Measurements from ENCODE around the gene LYZ. TPM values are rescaled to one million over a fixed set of nuclear protein-coding genes. Genes with fewer than 3 reads are reported as not detected.
A peak's percentile ranks its signal among the peaks of the same experiment; 100 is the strongest.

Gene LYZ
- polyA plus RNA-seq, 12 donors, result 11.7 to 234 (median 22.2) TPM; not detected in 1

DNA sequence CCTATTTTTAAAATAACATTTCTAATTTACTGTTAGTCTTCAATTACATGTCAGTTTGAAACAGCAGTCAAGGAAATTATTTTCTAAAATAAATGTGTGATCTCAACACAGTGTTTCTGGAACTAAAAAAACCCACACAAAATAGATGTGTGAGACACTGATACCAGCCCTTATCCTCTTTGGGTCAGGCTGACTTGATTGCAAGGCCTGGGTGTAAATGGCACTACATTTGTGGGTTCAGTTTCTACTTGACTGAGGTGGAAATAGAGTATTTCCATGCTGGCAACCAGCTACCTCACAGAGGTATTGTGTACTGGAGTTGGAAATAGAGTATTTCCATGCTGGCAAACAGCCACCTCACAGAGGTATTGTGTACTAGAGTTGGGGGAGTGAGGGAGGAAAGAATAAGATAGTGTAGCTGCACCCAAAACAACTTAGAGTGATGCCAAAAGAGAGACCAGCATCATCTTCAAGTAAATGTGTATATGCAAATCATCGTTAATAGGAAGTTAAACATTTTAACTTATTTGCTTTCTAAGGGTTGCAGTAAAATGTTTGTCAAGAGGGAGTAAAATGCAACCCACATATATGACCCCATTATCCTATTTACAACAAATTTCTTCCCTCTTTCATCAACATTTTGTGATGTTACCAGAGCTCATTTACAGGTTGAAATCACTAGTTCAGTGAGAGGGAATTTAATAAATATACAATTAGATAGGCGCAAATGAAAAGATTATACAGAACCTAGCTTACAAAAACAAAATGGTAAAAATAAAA is 10.7 kb upstream of the LYZ start:
- no peak for DNase-seq

DNA sequence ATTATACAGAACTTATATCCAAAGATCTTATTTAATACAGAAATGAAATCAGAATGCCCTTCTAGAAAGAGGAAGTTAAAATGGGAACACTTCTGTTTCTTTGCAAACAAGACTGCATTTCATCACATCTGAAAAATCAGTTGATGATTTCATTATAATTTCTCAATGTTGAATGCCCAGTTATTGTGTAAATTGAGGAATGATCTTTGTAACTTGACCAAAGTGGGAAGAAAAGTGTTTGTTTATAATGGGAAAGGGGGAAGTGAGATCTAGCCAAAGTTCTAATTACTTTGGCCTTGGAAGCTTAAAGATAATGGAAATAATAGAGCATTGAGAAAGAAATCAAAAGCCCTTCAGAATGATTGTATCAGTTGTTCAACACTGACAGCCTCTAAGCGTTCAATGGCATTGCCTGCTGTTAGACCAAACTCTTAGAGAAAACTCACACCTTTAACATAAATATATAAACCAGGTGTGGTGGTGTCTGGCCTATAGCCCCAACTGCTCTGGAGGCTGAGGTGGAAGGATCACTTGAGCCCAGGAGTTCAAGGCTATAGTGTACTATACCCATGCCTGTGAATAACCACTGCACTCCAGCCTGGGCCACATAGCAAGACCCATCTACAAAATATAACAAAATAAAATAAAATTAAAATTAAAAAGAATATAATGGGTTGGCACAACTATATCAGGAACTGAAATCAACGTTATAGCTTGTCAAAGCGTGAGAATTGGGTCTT is 9.9 kb upstream of the LYZ start:
- DNase-seq, result no peak

DNA sequence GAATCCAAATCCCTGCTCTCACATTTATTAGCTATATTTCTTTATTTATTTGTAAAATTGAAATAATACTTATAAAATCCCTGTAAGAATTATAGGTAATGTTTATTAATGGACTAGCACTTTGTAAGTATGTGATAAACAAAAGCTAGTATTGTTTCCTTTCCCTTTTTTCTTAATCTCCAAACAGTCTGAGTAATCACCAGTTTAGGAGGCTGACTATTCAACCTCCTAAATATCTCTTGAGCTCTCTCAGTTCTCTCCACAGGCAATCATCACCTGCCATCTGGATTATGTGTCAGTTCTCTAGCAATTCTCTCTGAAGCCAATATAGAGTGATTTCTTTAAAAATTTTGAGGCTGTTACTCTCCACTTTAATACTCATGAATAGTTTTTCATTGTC is 9.2 kb upstream of the LYZ start:
- DNase-seq, result no peak

DNA sequence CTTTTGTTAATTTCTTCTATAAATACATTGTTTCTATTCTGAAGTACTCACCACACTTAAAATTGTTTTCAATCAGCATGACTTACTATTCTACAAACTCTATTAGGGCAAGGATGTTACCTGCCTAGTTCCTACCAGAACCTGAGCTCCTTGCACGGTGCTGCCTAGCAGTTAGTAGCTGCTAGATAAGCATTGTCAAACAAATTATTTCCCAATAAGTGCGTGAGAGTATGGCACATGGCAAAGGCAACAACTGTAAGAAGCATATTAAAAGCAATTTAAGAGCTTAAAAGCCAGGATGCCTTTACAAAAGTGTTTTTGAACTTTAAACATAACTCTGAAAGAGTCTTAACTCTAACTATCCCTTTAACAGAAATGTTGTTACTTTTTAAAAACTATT is 8.2 kb upstream of the LYZ start:
- DNase-seq, result no peak

DNA sequence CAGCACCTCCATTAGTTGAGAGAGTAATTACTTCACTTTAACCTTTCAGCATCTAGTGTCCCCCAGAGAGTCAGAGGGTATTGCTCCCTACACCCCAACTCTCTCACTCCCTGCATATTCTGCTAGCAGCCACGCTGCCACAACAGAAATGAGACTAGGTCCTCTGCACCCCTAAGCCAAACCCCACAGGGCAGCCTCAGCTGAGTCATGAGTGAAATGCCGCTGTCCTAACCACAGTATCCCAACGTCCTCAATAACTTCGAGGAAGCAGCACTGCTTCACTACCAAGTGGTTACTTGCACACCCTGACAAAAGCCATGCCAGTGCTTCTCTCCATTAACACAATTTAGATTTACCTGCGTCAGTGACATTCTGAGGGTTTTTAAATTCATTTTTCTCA is 6.9 kb upstream of the LYZ start:
- no peak for DNase-seq

DNA sequence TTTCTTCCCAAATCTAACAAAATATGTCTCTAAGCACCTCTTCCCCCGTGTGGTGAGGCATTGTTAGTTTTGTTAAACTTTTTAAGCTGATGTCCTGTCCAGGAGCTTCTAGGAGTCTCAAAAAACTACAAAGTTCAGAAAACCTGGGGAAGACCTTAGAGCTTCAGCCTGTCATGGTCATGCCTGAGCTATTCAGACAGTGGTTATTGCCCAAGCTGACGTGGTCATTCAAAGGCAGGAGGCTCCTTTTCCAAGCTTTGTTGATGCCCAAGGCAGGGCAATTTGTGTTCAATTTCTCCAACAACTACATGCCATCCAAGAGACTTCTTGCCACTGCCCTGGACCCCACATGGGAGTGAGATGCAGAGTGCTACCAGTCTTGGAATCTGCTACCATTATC is 5.8 kb upstream of the LYZ start:
- no peak for DNase-seq

DNA sequence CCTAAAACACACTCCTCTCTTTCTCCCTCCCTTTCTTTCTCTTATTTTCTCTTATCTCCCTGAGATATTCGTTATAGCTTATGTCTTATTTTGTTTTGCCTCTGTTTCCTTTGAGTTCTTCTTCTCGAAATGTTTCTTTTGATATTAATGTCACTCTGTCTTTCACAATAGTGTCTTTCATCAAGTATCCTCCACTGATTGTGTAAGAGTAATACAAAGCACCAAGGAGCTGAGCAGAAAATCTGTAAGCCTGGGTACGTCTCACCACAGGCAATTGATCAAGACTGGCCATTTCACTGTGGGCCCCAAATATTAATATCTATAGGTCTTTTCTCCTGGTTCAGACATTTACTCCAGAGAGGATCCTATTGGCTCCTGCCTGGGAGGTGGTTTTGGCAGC is 4.8 kb upstream of the LYZ start:
- no peak for DNase-seq

DNA sequence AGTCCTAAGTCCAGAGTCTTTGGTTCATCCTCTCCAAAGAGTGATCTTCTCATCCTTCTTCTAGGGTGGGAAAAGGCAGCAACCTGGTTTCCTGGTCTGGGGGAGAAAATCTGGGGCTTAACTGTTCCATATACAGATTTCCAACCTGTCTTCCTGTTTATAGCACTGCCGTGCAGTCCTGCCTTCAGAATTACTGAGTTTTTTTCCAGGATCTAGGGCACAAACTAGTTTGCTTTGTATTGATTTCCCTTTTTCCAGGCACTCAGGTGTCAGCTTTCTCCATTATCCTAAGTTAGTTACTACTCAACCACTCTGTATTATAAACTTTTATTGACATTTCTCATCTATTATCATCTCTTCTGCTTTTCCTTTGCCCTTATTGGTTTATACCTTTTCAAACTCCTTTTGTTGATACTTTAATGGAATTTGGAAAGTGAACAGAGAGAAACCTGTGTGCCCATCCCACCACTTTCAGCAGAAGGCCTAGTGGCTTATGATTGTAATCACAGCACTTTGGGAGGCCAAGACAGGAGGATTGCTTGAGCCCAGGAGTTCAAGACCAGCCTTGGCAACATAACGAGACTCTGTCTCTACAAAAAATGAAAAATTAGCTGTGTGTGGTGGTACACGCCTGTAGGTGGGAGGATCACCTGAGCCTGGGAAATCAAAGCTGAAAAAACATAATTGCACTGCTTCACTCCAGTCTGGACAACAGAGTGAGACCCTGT is 4.1 kb upstream of the LYZ start:
- no peak for DNase-seq

DNA sequence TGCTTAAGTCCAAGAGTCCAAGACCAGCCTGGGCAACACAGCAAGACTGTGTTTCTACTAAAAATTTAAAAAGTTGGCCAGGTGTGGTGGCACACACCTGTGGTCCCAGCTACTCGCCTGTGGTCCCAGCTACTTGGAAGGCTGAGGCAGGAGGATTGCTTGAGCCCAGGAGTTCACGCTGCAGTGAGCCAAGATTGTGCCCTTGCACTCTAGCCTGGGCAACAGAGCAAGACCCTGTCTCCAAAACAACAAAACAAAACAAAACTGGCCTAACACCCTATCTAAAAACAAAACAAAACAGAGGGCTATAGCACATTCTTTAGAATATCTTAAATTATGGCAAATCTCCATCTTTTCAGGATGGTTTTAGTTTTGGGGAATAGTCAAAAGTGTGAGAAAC is 3.1 kb upstream of the LYZ start:
- no peak for DNase-seq

DNA sequence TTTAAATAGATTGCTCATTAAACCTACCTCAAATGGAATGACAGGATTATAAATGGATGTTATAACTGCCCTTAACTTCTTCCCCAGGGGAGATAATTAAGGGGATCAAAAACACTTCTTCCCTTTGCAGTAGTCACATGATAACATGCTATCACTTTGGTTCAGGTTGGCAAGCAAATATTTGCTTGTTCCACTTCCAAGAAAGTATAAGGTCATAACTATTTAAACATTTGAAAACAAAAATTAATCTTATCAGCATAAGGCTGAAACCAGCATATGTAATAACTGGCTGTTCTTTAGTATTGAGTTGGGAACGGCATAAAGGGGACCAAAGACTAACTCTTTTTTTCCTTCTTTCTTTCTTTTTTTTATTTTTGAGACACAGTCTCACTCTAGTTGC is 2.4 kb upstream of the LYZ start:
- DNase-seq, result no peak

DNA sequence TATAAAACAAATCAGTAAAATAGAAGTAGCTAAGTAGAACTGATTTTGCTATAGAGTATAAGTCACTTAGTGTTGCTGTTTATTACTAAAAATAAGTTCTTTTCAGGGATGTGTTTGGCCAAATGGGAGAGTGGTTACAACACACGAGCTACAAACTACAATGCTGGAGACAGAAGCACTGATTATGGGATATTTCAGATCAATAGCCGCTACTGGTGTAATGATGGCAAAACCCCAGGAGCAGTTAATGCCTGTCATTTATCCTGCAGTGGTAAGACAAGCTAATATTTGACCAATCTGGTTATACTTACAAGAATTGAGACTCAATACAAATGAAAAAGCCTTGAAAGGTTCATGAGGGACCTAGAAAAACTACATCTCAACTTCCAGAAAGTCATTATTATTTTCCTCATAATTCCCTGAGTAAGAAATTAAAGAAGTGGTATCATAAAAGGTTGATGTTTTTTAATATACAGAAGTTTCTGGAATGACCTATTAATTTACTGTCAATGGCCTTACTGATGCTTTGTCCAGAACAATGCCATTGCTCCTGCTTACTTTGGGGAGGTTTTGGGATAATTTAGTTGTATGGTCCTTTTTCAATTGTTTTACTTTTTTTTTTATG is 1.9 kb downstream of the LYZ start:
- no peak for DNase-seq

DNA sequence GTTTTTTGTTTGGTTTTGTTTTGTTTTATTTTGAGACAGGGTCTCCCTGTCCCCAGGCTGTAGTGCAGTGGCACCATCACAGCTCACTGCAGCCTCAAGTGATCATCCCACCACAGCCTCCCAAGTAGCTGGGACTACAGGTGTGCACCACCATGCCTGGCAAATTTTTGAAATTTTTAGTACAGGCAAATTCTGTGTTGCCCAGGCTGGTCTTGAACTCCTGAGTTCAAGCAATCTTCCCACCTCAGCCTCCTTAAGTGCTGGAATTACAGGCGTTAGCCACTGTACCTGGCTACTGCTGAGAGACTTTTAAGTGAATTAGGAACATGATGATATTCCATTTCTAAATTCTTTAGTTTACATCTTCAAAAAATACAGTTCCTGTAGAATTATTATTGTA is 2.6 kb downstream of the LYZ start:
- no peak for DNase-seq

DNA sequence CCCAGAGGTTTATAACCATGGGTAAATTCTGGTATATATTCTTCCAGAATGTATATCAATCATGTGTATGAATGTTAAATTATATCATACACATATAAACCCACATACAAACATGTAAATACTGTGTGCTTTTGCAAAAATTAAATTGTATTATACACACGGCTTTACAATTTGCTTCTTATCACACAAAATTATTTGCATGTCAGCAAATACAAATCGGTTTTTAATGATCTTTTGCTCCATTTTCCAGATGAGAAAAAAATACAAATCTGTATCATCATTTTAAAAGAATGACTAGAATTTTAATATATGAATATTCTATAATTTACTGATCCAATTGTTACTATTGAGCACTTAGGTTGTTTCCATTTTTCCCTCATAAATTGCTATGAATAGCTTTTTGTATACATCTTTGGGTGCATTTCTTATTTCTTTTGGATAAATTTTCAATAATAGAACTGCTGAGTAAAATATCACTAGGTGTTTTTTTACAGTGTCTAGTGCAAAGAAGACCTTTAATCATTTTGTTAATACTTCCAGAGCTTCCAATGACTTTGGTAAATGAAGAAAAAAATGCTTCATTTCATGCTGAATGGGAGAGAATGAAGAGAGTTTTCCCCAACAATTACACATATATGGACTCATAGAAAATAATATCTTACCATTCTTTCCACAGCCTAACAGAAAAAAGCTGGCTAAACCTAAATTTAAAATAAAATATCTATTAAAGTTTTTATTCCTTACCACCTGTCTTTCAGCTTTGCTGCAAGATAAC is 3.5 kb downstream of the LYZ start:
- no peak for DNase-seq

DNA sequence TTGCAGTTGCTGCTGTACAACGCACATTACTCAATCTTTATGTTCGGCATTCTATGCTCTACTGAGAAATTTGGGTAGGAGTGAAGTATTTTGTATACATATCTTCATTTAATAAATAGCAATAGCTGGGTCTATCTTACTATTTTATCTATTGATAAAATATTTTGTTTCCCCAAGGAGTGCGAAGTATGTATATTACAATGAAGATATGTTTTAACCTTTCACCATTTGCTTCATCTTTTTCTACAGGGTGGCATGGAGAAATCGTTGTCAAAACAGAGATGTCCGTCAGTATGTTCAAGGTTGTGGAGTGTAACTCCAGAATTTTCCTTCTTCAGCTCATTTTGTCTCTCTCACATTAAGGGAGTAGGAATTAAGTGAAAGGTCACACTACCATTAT is 4.7 kb downstream of the LYZ start:
- DNase-seq, result no peak

DNA sequence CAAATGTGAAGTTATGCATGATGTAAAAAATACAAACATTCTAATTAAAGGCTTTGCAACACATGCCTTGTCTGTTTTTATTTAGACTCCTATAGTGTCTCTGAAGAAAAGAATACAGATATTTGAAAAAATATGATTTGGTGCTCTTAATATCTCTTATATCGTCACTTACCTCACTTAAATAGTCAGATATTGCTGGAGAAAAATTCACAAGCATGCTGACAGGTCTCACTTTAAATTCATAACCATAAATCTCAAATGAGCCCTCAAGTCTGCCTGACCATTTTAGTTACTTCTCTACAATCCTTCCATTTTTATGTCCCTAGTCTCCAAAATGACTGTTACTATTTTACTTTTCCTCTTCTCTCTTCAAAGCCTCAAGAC is 6.0 kb downstream of the LYZ start:
- no peak for DNase-seq

DNA sequence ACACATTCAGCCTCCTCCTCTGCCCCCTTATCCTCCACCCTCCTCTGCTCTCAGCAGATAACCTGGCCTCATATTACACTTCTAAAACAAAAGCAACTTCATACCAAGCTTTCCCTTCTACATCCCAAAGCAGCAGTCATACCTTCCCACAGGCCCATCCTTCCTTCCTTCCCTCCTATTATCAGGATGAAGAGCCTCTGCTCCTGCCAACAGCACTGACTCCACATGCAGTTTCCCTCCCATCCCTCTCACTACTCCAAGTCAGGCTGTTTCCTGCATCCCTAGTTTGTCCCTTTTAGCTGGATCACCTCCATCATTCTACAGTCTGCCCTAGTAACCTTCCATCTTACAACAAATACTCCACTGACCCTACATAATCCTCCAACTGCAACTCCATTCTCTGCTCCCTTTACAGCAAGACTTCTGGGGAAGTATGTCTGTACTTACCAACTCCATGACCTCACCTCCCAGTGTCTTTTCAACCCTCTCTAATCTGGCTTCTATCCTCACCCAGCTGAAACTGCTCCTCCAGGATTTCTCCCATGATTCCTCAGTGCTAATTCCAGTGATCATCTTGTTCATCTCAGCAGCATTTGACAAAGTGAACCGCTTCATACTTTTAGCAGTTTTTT is 6.5 kb downstream of the LYZ start:
- DNase-seq, result no peak

DNA sequence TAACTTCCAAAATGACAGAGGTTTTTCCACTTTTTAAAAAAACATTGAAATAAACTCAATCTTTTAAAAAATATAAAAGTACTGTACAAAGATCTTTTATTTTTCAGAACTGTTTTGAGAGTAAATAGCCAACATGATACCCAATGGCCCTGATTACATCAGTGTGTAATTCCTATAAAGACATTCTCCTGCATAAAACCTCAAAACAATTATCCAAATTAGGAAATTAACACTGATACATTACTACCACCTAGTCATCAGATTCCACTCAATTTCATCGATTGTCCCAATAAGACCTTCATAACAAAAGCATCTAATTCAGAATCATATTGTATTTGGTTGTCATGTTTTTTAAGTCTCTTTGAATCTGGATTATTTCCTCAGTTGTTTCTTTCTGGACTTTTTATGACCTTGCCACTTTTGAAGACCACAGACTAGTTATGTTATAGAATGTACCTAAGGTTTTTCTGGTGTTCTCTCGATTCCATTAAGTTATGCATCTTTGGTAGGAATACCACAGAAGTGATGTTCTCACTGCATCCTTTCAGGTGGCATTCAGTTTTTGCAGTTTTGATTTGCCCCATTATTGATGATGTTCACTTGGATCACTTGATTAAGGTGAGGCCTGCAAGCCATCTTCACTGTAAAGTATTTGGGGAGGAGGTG is 7.3 kb downstream of the LYZ start:
- DNase-seq, result no peak

DNA sequence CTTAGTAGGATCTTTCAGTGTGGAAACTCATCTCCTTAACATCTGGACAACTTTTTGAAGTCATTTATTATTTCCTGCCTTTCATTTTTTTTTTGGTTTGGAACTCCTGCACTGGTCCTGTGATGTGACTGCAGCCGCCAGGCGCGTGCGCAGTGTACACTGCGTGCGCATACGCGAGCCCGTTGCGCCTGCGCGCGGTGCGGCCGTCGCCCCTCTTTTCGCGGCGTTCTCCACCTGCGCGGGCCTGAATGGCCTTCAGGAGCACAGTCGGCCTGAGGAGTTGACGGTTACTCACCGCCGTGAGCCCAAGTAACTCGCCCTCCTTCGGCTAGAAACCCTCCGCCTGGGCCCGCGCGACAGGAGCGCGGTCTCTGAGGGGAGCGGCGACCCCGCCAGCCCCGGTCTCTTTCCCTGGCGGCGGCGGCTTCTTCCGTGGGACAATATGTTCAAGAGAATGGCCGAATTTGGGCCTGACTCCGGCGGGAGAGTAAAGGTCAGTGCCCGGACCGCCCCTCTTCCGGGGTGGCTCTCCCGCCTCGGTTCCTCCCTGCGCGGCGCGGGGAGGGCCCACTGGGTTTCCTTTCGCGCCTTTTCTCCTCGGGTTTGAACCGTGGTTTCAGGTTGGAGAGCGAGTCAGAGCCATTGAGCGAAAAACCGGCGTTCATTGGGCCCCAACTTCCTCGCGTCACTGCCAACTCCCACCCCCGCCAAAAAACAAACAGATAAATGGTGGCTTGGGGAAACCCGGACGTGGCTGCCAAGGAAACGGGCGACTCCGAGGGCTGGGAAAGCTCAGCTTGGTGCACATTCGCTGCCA is 11.6 kb downstream of the LYZ start, which contains the start of gene YEATS4:
Gene YEATS4, plus strand, starts transcription at position 213 of the 817 bp plus-strand sequence. Its CDS starts 230 bp downstream, at position 443.
- DNase-seq, result peak; percentile 93

DNA sequence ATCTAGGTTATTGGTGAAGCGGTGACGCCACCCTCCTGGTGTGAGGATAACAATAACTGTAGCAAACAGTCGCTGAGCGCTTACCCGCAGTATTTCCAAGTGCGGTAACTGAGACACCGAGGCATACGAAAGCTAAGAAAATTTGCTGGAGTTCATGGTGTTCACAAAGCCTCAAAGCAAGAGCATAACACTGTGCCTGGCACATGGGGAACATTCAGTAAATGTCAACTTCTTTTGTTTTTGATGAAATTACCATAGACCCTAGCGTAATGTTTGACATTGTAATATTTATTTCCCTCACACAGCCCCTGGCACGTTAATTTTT is 12.1 kb downstream of the LYZ start:
- no peak for DNase-seq

DNA sequence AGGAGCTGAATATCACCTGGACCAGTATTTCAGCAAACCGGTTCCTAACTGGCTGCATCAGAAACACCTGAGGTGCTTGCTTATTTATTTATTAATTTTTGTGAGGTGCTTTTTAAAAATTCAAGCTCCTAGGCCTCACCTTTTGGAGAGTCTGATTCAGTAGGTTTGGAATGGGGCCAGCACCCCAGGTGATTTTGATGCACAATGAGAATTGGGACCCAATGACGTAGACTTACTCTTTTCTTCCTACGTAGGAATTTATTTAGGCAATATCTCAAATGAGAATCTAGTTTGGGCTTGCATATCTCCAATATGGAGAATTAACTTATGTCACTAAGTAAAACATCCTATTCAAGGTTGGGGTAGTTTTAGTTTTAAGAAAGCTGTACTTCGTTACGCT is 18.6 kb downstream of the LYZ start:
- no peak for DNase-seq
